Measurements from ENCODE around the gene SLC25A27. TPM values are rescaled to one million over a fixed set of nuclear protein-coding genes. Genes with fewer than 3 reads are reported as not detected.

Gene SLC25A27
- total and polyA plus RNA-seq, 2 experiments from 2014 or later: 8.5 to 16.2 TPM

DNA sequence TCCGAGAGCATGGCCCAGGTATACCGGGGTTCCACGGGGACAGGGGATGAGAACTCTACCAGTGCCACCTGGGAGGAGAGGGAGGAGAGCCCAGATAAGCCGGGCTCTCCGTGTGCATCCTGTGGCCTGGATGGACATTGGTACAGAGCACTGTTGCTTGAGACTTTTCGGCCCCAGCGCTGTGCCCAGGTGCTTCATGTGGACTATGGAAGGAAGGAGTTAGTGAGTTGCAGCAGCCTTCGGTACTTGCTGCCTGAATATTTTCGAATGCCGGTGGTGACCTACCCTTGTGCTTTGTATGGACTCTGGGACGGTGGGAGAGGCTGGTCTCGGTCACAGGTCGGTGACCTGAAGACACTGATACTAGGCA, 36.2 kb downstream of the SLC25A27 start:
- H3K36me3 ChIP-seq (ENCODE audit: insufficient read depth): no peaks in the 10 kb centered on the region
- H3K4me1 ChIP-seq (ENCODE audit: insufficient read depth): no peaks in the 10 kb centered on the region
- H3K79me2 ChIP-seq (replicated peaks; ENCODE audit: insufficient read depth): no peaks in the 10 kb centered on the region
- H3K4me2 ChIP-seq: no peak overlapping the region
- no peak overlapping the region for H3K4me3 ChIP-seq
- peaks cover 6% of the 10 kb centered on the region for H3K27me3 Mint-ChIP-seq (ENCODE audit: insufficient read depth, low read depth, poor library complexity)
- no peak overlapping the region for H3K27ac ChIP-seq (ENCODE audit: low read depth)
- H3K4me1 Mint-ChIP-seq: no peaks in the 10 kb centered on the region
- TF ChIP-seq STAT1 (IDR thresholded peaks at IDR 0.05; ENCODE audit: unreplicated experiment) (no peak), EZH2phosphoT487 (IDR thresholded peaks at IDR 0.05; ENCODE audit: unreplicated experiment) (no peak), POLR2AphosphoS5 (IDR thresholded peaks at IDR 0.05; ENCODE audit: low read depth) (no peak), ZNF114 (CRISPR knock-in tag; IDR thresholded peaks at IDR 0.05) (no peak), EZH2 (IDR thresholded peaks at IDR 0.05; ENCODE audit: low read depth, unreplicated experiment) (no peak), CREB1 (CRISPR knock-in tag; IDR thresholded peaks at IDR 0.05; ENCODE audit: low read depth) (no peak)
- TF ChIP-seq, protein P1, sequence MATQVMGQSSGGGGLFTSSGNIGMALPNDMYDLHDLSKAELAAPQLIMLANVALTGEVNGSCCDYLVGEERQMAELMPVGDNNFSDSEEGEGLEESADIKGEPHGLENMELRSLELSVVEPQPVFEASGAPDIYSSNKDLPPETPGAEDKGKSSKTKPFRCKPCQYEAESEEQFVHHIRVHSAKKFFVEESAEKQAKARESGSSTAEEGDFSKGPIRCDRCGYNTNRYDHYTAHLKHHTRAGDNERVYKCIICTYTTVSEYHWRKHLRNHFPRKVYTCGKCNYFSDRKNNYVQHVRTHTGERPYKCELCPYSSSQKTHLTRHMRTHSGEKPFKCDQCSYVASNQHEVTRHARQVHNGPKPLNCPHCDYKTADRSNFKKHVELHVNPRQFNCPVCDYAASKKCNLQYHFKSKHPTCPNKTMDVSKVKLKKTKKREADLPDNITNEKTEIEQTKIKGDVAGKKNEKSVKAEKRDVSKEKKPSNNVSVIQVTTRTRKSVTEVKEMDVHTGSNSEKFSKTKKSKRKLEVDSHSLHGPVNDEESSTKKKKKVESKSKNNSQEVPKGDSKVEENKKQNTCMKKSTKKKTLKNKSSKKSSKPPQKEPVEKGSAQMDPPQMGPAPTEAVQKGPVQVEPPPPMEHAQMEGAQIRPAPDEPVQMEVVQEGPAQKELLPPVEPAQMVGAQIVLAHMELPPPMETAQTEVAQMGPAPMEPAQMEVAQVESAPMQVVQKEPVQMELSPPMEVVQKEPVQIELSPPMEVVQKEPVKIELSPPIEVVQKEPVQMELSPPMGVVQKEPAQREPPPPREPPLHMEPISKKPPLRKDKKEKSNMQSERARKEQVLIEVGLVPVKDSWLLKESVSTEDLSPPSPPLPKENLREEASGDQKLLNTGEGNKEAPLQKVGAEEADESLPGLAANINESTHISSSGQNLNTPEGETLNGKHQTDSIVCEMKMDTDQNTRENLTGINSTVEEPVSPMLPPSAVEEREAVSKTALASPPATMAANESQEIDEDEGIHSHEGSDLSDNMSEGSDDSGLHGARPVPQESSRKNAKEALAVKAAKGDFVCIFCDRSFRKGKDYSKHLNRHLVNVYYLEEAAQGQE (IDR thresholded peaks at IDR 0.05; ENCODE audit: unreplicated experiment): no peak
- 0 out of 2 replicates have a peak overlapping the region, but pooled peaks have one; percentile 52 for H2AFZ ChIP-seq
- H3K4me3 Mint-ChIP-seq: no peak overlapping the region
- no peaks in the 10 kb centered on the region for H3K9me3 Mint-ChIP-seq
- H3K36me3 Mint-ChIP-seq (ENCODE audit: low read depth): no peaks in the 10 kb centered on the region
- no peaks in the 10 kb centered on the region for H3K27me3 ChIP-seq (ENCODE audit: insufficient read depth)
- H3K27ac Mint-ChIP-seq: no peak overlapping the region
- H3F3A ChIP-seq (replicated peaks; ENCODE audit: low read depth): no peaks in the 10 kb centered on the region
- H3K9me2 ChIP-seq (ENCODE audit: insufficient read depth): no peaks in the 10 kb centered on the region
- DNase-seq (ENCODE audit: low spot score): no peak
- no peak for ATAC-seq
- H4K20me1 ChIP-seq (replicated peaks; ENCODE audit: insufficient read depth): no peaks in the 10 kb centered on the region

DNA sequence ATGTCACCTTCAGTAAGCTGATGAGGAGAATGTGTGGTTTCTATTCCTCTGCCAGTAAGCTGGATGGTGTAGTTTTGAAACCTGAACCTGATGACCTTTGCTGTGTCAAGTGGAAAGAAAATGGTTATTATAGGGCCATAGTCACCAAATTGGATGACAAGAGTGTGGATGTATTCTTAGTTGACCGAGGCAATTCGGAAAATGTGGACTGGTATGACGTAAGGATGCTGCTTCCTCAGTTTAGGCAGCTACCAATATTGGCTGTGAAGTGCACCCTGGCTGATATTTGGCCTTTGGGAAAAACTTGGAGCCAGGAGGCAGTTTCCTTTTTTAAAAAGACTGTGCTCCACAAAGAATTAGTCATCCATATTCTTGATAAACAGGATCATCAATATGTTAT, 36.9 kb downstream of the SLC25A27 start:
- Mint-ChIP-seq H3K4me1 (no peaks in the 10 kb centered on the region), H3K27ac (no peak overlapping the region), H3K27me3 (ENCODE audit: insufficient read depth, low read depth, poor library complexity) (peaks cover 6% of the 10 kb centered on the region), H3K9me3 (no peaks in the 10 kb centered on the region), H3K36me3 (ENCODE audit: low read depth) (no peaks in the 10 kb centered on the region), H3K4me3 (no peak overlapping the region)
- Histone ChIP-seq H3K4me1 (ENCODE audit: insufficient read depth) (no peaks in the 10 kb centered on the region), H3K4me3 (no peak overlapping the region), H3K27ac (ENCODE audit: low read depth) (no peak overlapping the region), H3K9me2 (ENCODE audit: insufficient read depth) (no peaks in the 10 kb centered on the region), H4K20me1 (replicated peaks; ENCODE audit: insufficient read depth) (no peaks in the 10 kb centered on the region), H3K27me3 (ENCODE audit: insufficient read depth) (no peaks in the 10 kb centered on the region), H3K79me2 (replicated peaks; ENCODE audit: insufficient read depth) (no peaks in the 10 kb centered on the region), H3F3A (replicated peaks; ENCODE audit: low read depth) (no peaks in the 10 kb centered on the region), H3K36me3 (ENCODE audit: insufficient read depth) (no peaks in the 10 kb centered on the region), H3K4me2 (no peak overlapping the region), H2AFZ (no peak overlapping the region)
- no peak for DNase-seq (ENCODE audit: low spot score)
- no peak for ATAC-seq
- no peak for TF ChIP-seq POLR2AphosphoS5 (IDR thresholded peaks at IDR 0.05; ENCODE audit: low read depth)
- TF ChIP-seq EZH2 (IDR thresholded peaks at IDR 0.05; ENCODE audit: low read depth, unreplicated experiment): no peak
- no peak for TF ChIP-seq EZH2phosphoT487 (IDR thresholded peaks at IDR 0.05; ENCODE audit: unreplicated experiment)
- TF ChIP-seq, protein P2, sequence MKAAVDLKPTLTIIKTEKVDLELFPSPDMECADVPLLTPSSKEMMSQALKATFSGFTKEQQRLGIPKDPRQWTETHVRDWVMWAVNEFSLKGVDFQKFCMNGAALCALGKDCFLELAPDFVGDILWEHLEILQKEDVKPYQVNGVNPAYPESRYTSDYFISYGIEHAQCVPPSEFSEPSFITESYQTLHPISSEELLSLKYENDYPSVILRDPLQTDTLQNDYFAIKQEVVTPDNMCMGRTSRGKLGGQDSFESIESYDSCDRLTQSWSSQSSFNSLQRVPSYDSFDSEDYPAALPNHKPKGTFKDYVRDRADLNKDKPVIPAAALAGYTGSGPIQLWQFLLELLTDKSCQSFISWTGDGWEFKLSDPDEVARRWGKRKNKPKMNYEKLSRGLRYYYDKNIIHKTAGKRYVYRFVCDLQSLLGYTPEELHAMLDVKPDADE (IDR thresholded peaks at IDR 0.05): no peak
- TF ChIP-seq NANOG (IDR thresholded peaks at IDR 0.05; ENCODE audit: borderline replicate concordance): no peak
- TF ChIP-seq, protein P1 (IDR thresholded peaks at IDR 0.05; ENCODE audit: unreplicated experiment): no peak

Measured in GM23338 (cell line).